ENCODE results near the gene LRRC8A. TPM values are rescaled to one million over a fixed set of nuclear protein-coding genes. Genes with fewer than 3 reads are reported as not detected.

LRRC8A gene
- polyA plus RNA-seq, 1 of the 3 experiments (the other 2 are of a cell fraction), result 30.4 TPM

GRCh38 chr9:128892221-128892921, 10.4 kb downstream of the LRRC8A start:
- peaks cover 5 to 24% of the 10 kb centered on the region in 2 experiments for H3K36me3 ChIP-seq (replicated peaks in 1 of 2; ENCODE audit: control insufficient read depth in 1 of 2, insufficient read depth in 2 of 2, low read length in 1 of 2)
- H3F3A ChIP-seq (replicated peaks; ENCODE audit: insufficient read depth), result peaks cover 6% of the 10 kb centered on the region
- WGBS (ENCODE audit: low lambda C conversion rate), result 38% methylated on average over 6 of the region's 17 CpGs
- H4K20me1 ChIP-seq (ENCODE audit: insufficient read depth), result no peaks in the 10 kb centered on the region; the same call in 1 of the 2 replicates
- no peak for DNase-seq
- peaks cover 94% of the 10 kb centered on the region for H3K79me2 ChIP-seq (ENCODE audit: insufficient read depth)
- H3K9ac ChIP-seq, result peak overlapping the region; percentile 39
- H2AFZ ChIP-seq (ENCODE audit: low read depth), result 0 out of 2 replicates have a peak overlapping the region, but pooled peaks have one; percentile 36
- POLR2A ChIA-PET, result no interaction called here
- CTCF ChIA-PET, result no interaction called here
- no peaks in the 10 kb centered on the region for H3K27me3 ChIP-seq (ENCODE audit: insufficient read depth)
- no peak overlapping the region for H3K4me3 ChIP-seq (ENCODE audit: low read depth in 2 of 2, low read length in 1 of 2)
- H3K27ac ChIP-seq (ENCODE audit: low read depth in 2 of 2, low read length in 1 of 2), result peak overlapping the region in 1 of 2 experiments; percentile 75; a peak in 2 of 4 replicates
- no peaks in the 10 kb centered on the region for H3K9me3 ChIP-seq
- H3K4me2 ChIP-seq, result peak overlapping the region; percentile 61
- H3K9me2 ChIP-seq, result no peaks in the 10 kb centered on the region
- H3K4me1 ChIP-seq (ENCODE audit: control insufficient read depth in 1 of 2, insufficient read depth in 2 of 2, low read depth in 1 of 2, low read length in 1 of 2), result peaks cover 2 to 22% of the 10 kb centered on the region in 2 experiments; a peak in 3 of 4 replicates
- no peak for TF ChIP-seq MXI1 (IDR thresholded peaks at IDR 0.05; ENCODE audit: low read depth, low read length)
- TF ChIP-seq JUND (IDR thresholded peaks at IDR 0.05), result peak; percentile 68
- peak; percentile 54 for TF ChIP-seq MAX (IDR thresholded peaks at IDR 0.05; ENCODE audit: low read depth)
- TF ChIP-seq GABPA (IDR thresholded peaks at IDR 0.05; ENCODE audit: low read depth), result no peak
- TF ChIP-seq PBX3 (IDR thresholded peaks at IDR 0.05), result 0 out of 2 replicates have a peak, but pooled peaks have one; percentile 41
- TF ChIP-seq FOSL2 (IDR thresholded peaks at IDR 0.05; ENCODE audit: borderline replicate concordance, low read depth), result peak; percentile 85
- TF ChIP-seq RCOR1 (IDR thresholded peaks at IDR 0.05; ENCODE audit: low read length), result no peak
- TF ChIP-seq TCF12 (IDR thresholded peaks at IDR 0.05), result peak; percentile 62
- TF ChIP-seq CTCF (IDR thresholded peaks at IDR 0.05), result no peak
- peak; percentile 63 for TF ChIP-seq USF1 (IDR thresholded peaks at IDR 0.05; ENCODE audit: borderline replicate concordance, low read depth)

GRCh38 chr9:128893354-128893753, 11.4 kb downstream of the LRRC8A start:
- TF ChIP-seq USF1 (IDR thresholded peaks at IDR 0.05; ENCODE audit: borderline replicate concordance, low read depth) (no peak), PBX3 (IDR thresholded peaks at IDR 0.05) (no peak), ZBTB33 (IDR thresholded peaks at IDR 0.05; ENCODE audit: borderline replicate concordance, low read depth) (no peak), MXI1 (IDR thresholded peaks at IDR 0.05; ENCODE audit: low read depth, low read length) (no peak), FOXM1 (IDR thresholded peaks at IDR 0.05; ENCODE audit: low read depth) (no peak), SIN3A (IDR thresholded peaks at IDR 0.05; ENCODE audit: borderline replicate concordance, low read depth, low read length) (no peak), MEF2A (IDR thresholded peaks at IDR 0.05; ENCODE audit: borderline replicate concordance, low read depth) (no peak)
- H3K9me2 ChIP-seq, result no peaks in the 10 kb centered on the region
- no peak overlapping the region for H3K9ac ChIP-seq
- H3K27ac ChIP-seq (ENCODE audit: low read depth in 2 of 2, low read length in 1 of 2), result peak overlapping the region in 1 of 2 experiments; percentile 75; a peak in 1 of 4 replicates
- H3K4me3 ChIP-seq (ENCODE audit: low read depth in 2 of 2, low read length in 1 of 2), result no peak overlapping the region
- DNase-seq, result no peak
- H3F3A ChIP-seq (replicated peaks; ENCODE audit: insufficient read depth), result peaks cover 6% of the 10 kb centered on the region
- H3K36me3 ChIP-seq (replicated peaks in 1 of 2; ENCODE audit: control insufficient read depth in 1 of 2, insufficient read depth in 2 of 2, low read length in 1 of 2), result peaks cover 5 to 31% of the 10 kb centered on the region in 2 experiments
- no peak overlapping the region; the same call in 1 of the 2 replicates for H3K4me2 ChIP-seq
- no peaks in the 10 kb centered on the region; the same call in 1 of the 2 replicates for H4K20me1 ChIP-seq (ENCODE audit: insufficient read depth)
- H3K4me1 ChIP-seq (ENCODE audit: control insufficient read depth in 1 of 2, insufficient read depth in 2 of 2, low read depth in 1 of 2, low read length in 1 of 2), result peaks cover 2 to 15% of the 10 kb centered on the region in 2 experiments; a peak in 3 of 4 replicates
- H3K79me2 ChIP-seq (ENCODE audit: insufficient read depth), result peaks cover 94% of the 10 kb centered on the region
- no peak overlapping the region for H2AFZ ChIP-seq (ENCODE audit: low read depth)
- 93% methylated on average over 8 of the region's 8 CpGs for WGBS (ENCODE audit: low lambda C conversion rate)
- POLR2A ChIA-PET, result no interaction called here
- no peaks in the 10 kb centered on the region for H3K27me3 ChIP-seq (ENCODE audit: insufficient read depth)
- no peaks in the 10 kb centered on the region for H3K9me3 ChIP-seq
- CTCF ChIA-PET, result interaction anchor here (1.0 kb wide), 1 partner anchor 41 kb away, joined by 3 read pairs; no protein-coding TSS in a partner anchor
